SK-N-MC (cell line): ENCODE results near the gene WDR17.
"Not testable (repeated sequence)": the region's sequence is repeated elsewhere in the genome, so short reads cannot be mapped to it uniquely, and the experiment has no call there.

ENCODE experiments used
- DNase-seq: peaks from one replicate; pipeline ENCODE4 v3.0.0-alpha.2; 2011; ENCODE audit warnings: low read depth, low spot score
- H3K27ac ChIP-seq: fragments of 200-600 bp; sonication (generic); 2 replicates; pipeline ENCODE4 v1.5.1; 2016; ENCODE audit warnings: mixed run types
- H3K36me3 ChIP-seq: fragments of 200-600 bp; sonication (generic); 2 replicates; pipeline ENCODE4 v1.6.1; 2017; ENCODE audit warnings: antibody characterized with exemption, low read length, mixed read lengths; ENCODE audit not compliant: insufficient read depth
- H3K4me3 ChIP-seq: fragments of 200-600 bp; sonication (generic); 2 replicates; pipeline ENCODE4 v1.5.1; 2016
- H3K9ac ChIP-seq: fragments of 200-600 bp; sonication (generic); 2 replicates; pipeline ENCODE4 v1.8.0; 2017; ENCODE audit warnings: mixed run types, mixed read lengths; ENCODE audit not compliant: insufficient read length
- H3K9me3 ChIP-seq: fragments of 200-600 bp; sonication (generic); 2 replicates; pipeline ENCODE4 v1.6.1; 2017; ENCODE audit warnings: low read depth, mild to moderate bottlenecking, antibody characterized with exemption, low read length, moderate library complexity, mixed read lengths
- EZH2 ChIP-seq: fragments of 200-600 bp; sonication (generic); IDR thresholded peaks from one replicate; pipeline ENCODE4 v1.6.1; 2017; ENCODE audit warnings: antibody characterized with exemption
- FOXP2 ChIP-seq: optimal IDR thresholded peaks from 2 replicates; pipeline ENCODE3; 2011; ENCODE audit warnings: mild to moderate bottlenecking, moderate library complexity; ENCODE audit not compliant: insufficient read depth; ENCODE audit errors: extremely low read length, control extremely low read depth
- POLR2AphosphoS5 ChIP-seq: IDR thresholded peaks from 2 replicates; pipeline ENCODE4 v1.6.1; 2012; ENCODE audit warnings: mild to moderate bottlenecking, low read depth, low read length, borderline replicate concordance

WDR17 gene

GRCh38 chr4:176210579-176211296 lies 145.1 kb downstream of the WDR17 start:
- Histone ChIP-seq H3K9ac (no peak overlapping the region), H3K27ac (no peak overlapping the region), H3K36me3 (no peaks in the 10 kb centered on the region), H3K9me3 (no peaks in the 10 kb centered on the region), H3K4me3 (no peak overlapping the region)
- DNase-seq, result no peak
- TF ChIP-seq FOXP2 (no peak), EZH2 (no peak), POLR2AphosphoS5 (no peak)

GRCh38 chr4:176212351-176212750 lies 146.7 kb downstream of the WDR17 start:
- H3K36me3 ChIP-seq, H3K4me3 ChIP-seq, H3K9ac ChIP-seq, DNase-seq, H3K27ac ChIP-seq, H3K9me3 ChIP-seq: not testable (repeated sequence)

GRCh38 chr4:176217510-176217909 lies 151.9 kb downstream of the WDR17 start:
- H3K27ac ChIP-seq, result no peak overlapping the region
- H3K9me3 ChIP-seq, result no peaks in the 10 kb centered on the region
- H3K36me3 ChIP-seq, result no peaks in the 10 kb centered on the region
- DNase-seq, result no peak
- H3K9ac ChIP-seq, result no peak overlapping the region
- H3K4me3 ChIP-seq, result no peak overlapping the region
- TF ChIP-seq POLR2AphosphoS5 (no peak), FOXP2 (no peak), EZH2 (no peak)

- Histone ChIP-seq H3K27ac (no peak overlapping the region), H3K36me3 (no peaks in the 10 kb centered on the region), H3K9me3 (no peaks in the 10 kb centered on the region), H3K9ac (no peak overlapping the region), H3K4me3 (no peak overlapping the region)
- TF ChIP-seq EZH2 (no peak), FOXP2 (no peak), POLR2AphosphoS5 (no peak)
- DNase-seq, result no peak
Observed at GRCh38 chr4:176222149-176222548, 156.5 kb downstream of the WDR17 start.

GRCh38 chr4:176223561-176223960 lies 157.9 kb downstream of the WDR17 start:
- Histone ChIP-seq H3K27ac (no peak overlapping the region), H3K9me3 (no peaks in the 10 kb centered on the region), H3K9ac (no peak overlapping the region), H3K4me3 (no peak overlapping the region), H3K36me3 (no peaks in the 10 kb centered on the region)
- TF ChIP-seq POLR2AphosphoS5, result no peak
- no peak for TF ChIP-seq FOXP2
- DNase-seq, result no peak

- Histone ChIP-seq H3K9me3 (no peaks in the 10 kb centered on the region), H3K36me3 (no peaks in the 10 kb centered on the region), H3K4me3 (no peak overlapping the region), H3K9ac (no peak overlapping the region), H3K27ac (no peak overlapping the region)
- TF ChIP-seq POLR2AphosphoS5, result no peak
- no peak for TF ChIP-seq EZH2
- TF ChIP-seq FOXP2, result no peak
- no peak for DNase-seq
Observed at GRCh38 chr4:176226736-176227135, 161.1 kb downstream of the WDR17 start.

- Histone ChIP-seq H3K4me3 (no peak overlapping the region), H3K36me3 (no peaks in the 10 kb centered on the region), H3K9ac (no peak overlapping the region), H3K9me3 (no peaks in the 10 kb centered on the region), H3K27ac (no peak overlapping the region)
- no peak for TF ChIP-seq FOXP2
- no peak for TF ChIP-seq POLR2AphosphoS5
- no peak for TF ChIP-seq EZH2
- no peak for DNase-seq
Observed at GRCh38 chr4:176229645-176230044, 164.0 kb downstream of the WDR17 start.
